GM12878 (cell line): ENCODE results near the gene NSMCE1. TPM values are rescaled to one million over a fixed set of nuclear protein-coding genes. Genes with fewer than 3 reads are reported as not detected.

Experiments used
- ATAC-seq: fragments of 200-7000 bp; cut with Tn5 transposase; 3 replicates; pipeline ENCODE4 v1.9.1; 2020; ENCODE audit warnings: mild to moderate bottlenecking, moderate library complexity
- BruUV-seq: library from RNA; stranded (reverse); fragments of 400-500 nt; replicated peaks from 2 replicates; lab custom pipeline; 2021; lab: Mats Ljungman, UMichigan
- CTCF ChIA-PET: fragments of 300-600 bp; sonication (Branson Sonifier 250); formaldehyde crosslinking; extraction: SDS; loops from one replicate; lab custom pipeline; 2021; ENCODE audit warnings: inconsistent platforms; lab: Yijun Ruan, JAX
- POLR2A ChIA-PET: fragments of 350-600 bp; formaldehyde crosslinking; extraction: SDS; loops from one replicate; lab custom pipeline; 2021; ENCODE audit warnings: inconsistent platforms; lab: Charles Lee
- RAD21 ChIA-PET: fragments of 300-600 bp; sonication (Branson Sonifier 250); formaldehyde crosslinking; loops from one replicate; lab custom pipeline; 2023; ENCODE audit warnings: antibody characterized with exemption; ENCODE audit not compliant: unreplicated experiment; lab: Charles Lee
- SMC1A ChIA-PET: fragments of 300-600 bp; sonication (Branson Sonifier 250); formaldehyde crosslinking; loops from one replicate; lab custom pipeline; 2023; ENCODE audit not compliant: unreplicated experiment, uncharacterized antibody; lab: Charles Lee
- DNase-seq: peaks from one replicate; pipeline ENCODE4 v3.0.0-alpha.2; 2011; ENCODE audit warnings: low read depth, low spot score
- FAIRE-seq: peaks from 3 replicates; lab custom pipeline; 2011; peaks lifted over from hg19 to GRCh38; lab: Jason Lieb, UNC
- H2AFZ ChIP-seq: 2 replicates; pipeline ENCODE4 v1.6.0; 2011; ENCODE audit warnings: low read depth, low read length, control low read depth; ENCODE audit not compliant: control insufficient read depth
- H3K27ac ChIP-seq: 2 replicates; pipeline ENCODE4 v1.5.1; 2011; ENCODE audit warnings: control low read depth; ENCODE audit not compliant: control insufficient read depth, insufficient read depth
- H3K27me3 ChIP-seq, 2 experiments: replicated peaks in 1 of 2; 2 replicates each; pipeline versions ENCODE4 v1.6.0 to v1.6.1; 2011; ENCODE audit warnings: low read length in 1 of 2; ENCODE audit not compliant: control insufficient read depth in 2 of 2, insufficient read depth in 2 of 2
- H3K36me3 ChIP-seq, 2 experiments: 2 replicates each; pipeline ENCODE4 v1.5.1; 2011; ENCODE audit warnings: low read length in 1 of 2; ENCODE audit not compliant: control insufficient read depth in 2 of 2, insufficient read depth in 2 of 2
- H3K4me1 ChIP-seq: 2 replicates; pipeline ENCODE4 v1.6.1; 2011; ENCODE audit warnings: mild to moderate bottlenecking, low read length, moderate library complexity, mixed read lengths; ENCODE audit not compliant: control insufficient read depth, insufficient read depth
- H3K4me2 ChIP-seq: 2 replicates; pipeline ENCODE4 v1.6.0; 2011; ENCODE audit warnings: control low read depth; ENCODE audit not compliant: control insufficient read depth, insufficient read depth
- H3K4me3 ChIP-seq: fragments of 200-600 bp; sonication (generic); 2 replicates; pipeline ENCODE4 v1.5.1; 2016
- H3K79me2 ChIP-seq: 2 replicates; pipeline ENCODE4 v1.6.0; 2011; ENCODE audit warnings: low read length; ENCODE audit not compliant: control insufficient read depth, insufficient read depth
- H3K9ac ChIP-seq: 2 replicates; pipeline ENCODE4 v1.8.0; 2011; ENCODE audit warnings: low read length, control low read depth, mixed read lengths; ENCODE audit not compliant: control insufficient read depth, insufficient read depth
- H3K9me3 ChIP-seq: replicated peaks from 3 replicates; pipeline ENCODE4 v1.5.1; 2011; ENCODE audit warnings: mild to moderate bottlenecking, low read length; ENCODE audit not compliant: control insufficient read depth, insufficient read depth
- H4K20me1 ChIP-seq: 2 replicates; pipeline ENCODE4 v1.6.0; 2011; ENCODE audit not compliant: control insufficient read depth, insufficient read depth
- ASH2L ChIP-seq: fragments of 300-600, 200-600 bp; sonication (generic); IDR thresholded peaks from 2 replicates; pipeline ENCODE4 v1.6.1; 2017; ENCODE audit warnings: low read depth, mild to moderate bottlenecking, borderline replicate concordance
- CHD4 ChIP-seq: fragments of 200-600 bp; sonication (generic); IDR thresholded peaks from 2 replicates; pipeline ENCODE4 v1.6.1; 2016; ENCODE audit warnings: mild to moderate bottlenecking
- EGR1 ChIP-seq, 2 experiments: IDR thresholded peaks; 1 replicate in 1 of 2; 2 replicates in 1 of 2; pipeline ENCODE4 v1.6.1; 2011 to 2012; ENCODE audit warnings: low read depth in 2 of 2, low read length in 2 of 2, borderline replicate concordance in 1 of 2, mild to moderate bottlenecking in 1 of 2, moderate library complexity in 1 of 2
- FOS ChIP-seq: IDR thresholded peaks from 3 replicates; pipeline ENCODE4 v1.6.1; 2011; ENCODE audit warnings: borderline replicate concordance; ENCODE audit not compliant: insufficient read length; ENCODE audit errors: extremely low read depth
- FOXK2 ChIP-seq: fragments of 450-650 bp; IDR thresholded peaks from 2 replicates; pipeline ENCODE4 v1.6.1; 2017; ENCODE audit warnings: mild to moderate bottlenecking, moderate library complexity
- HDGF ChIP-seq: fragments of 450-650 bp; IDR thresholded peaks from 2 replicates; pipeline ENCODE4 v1.6.1; 2016; ENCODE audit warnings: antibody characterized with exemption
- HSF1 ChIP-seq: fragments of 150-350 bp; IDR thresholded peaks from 2 replicates; pipeline ENCODE4 v1.6.1; 2014; ENCODE audit warnings: mild to moderate bottlenecking, low read depth, low read length
- MEF2B ChIP-seq: fragments of 450-650 bp; IDR thresholded peaks from 2 replicates; pipeline ENCODE4 v1.6.1; 2018; ENCODE audit warnings: mild to moderate bottlenecking, moderate library complexity; ENCODE audit not compliant: partially characterized antibody, poor library complexity, severe bottlenecking
- MYC ChIP-seq: IDR thresholded peaks from 2 replicates; pipeline ENCODE4 v1.6.1; 2011; ENCODE audit warnings: mild to moderate bottlenecking, low read length, moderate library complexity, inconsistent platforms; ENCODE audit not compliant: insufficient read depth, insufficient replicate concordance, insufficient read length, severe bottlenecking
- PML ChIP-seq: IDR thresholded peaks from 2 replicates; pipeline ENCODE4 v1.6.1; 2012; ENCODE audit warnings: low read length, inconsistent platforms
- POLR2AphosphoS2 ChIP-seq: IDR thresholded peaks from 2 replicates; pipeline ENCODE4 v1.6.1; 2011; ENCODE audit warnings: low read depth, mild to moderate bottlenecking, low read length, improper control_type of control experiment, moderate library complexity
- USF2 ChIP-seq: IDR thresholded peaks from 2 replicates; pipeline ENCODE4 v1.6.1; 2011; ENCODE audit warnings: low read depth, low read length, improper control_type of control experiment, borderline replicate concordance
- ZNF274 ChIP-seq: IDR thresholded peaks from one replicate; pipeline ENCODE4 v1.8.0; 2011; ENCODE audit not compliant: insufficient read length, insufficient read depth
- ZNF622 ChIP-seq: fragments of 450-650 bp; IDR thresholded peaks from 2 replicates; pipeline ENCODE4 v1.6.1; 2017; ENCODE audit warnings: mild to moderate bottlenecking, inconsistent platforms
- ZNF687 ChIP-seq: fragments of 450-650 bp; IDR thresholded peaks from 2 replicates; pipeline ENCODE4 v1.6.1; 2017; ENCODE audit warnings: mild to moderate bottlenecking, moderate library complexity
- WGBS: methylation state at CpG from one replicate; pipeline ENCODE4 v1.1.6; 2016; ENCODE audit warnings: low lambda C conversion rate; ENCODE audit not compliant: insufficient replicate concordance, insufficient coverage; ENCODE audit errors: missing lambda C conversion rate; 5-methylcytosine and 5-hydroxymethylcytosine counted together
- in situ Hi-C: fragments of 300-500 bp; cut with MboI; formaldehyde crosslinking; loops from 9 replicates; pipeline ENCODE4 v1.14.3; 2018; ENCODE audit warnings: mixed read lengths
- intact Hi-C: fragments of 100-400 bp; cut with micrococcal nuclease; formaldehyde crosslinking; loops from one replicate; pipeline ENCODE4 v1.14.2; 2022; ENCODE audit not compliant: unreplicated experiment
- polyA plus RNA-seq, 11 experiments: library from polyadenylated mRNA; depleted of rRNA in 4 of 11; unstranded in 6 of 11; stranded (reverse) in 5 of 11; fragments of >200 nt; fragmentation: Nextera tagmentation in 4 of 11; fragmentation: Illumina TruSeq in 1 of 11; extraction: Ambion mirVana in 4 of 11; extraction: Trizol in 1 of 11; gene quantifications; 1 replicate in 1 of 11; 2 replicates in 10 of 11; pipeline versions ENCODE4 v1.2.1 to v1.2.3, GENCODE V29; 2011 to 2016; ENCODE audit warnings: inconsistent platforms in 2 of 11, missing spikeins in 2 of 11, low read depth in 1 of 11
- total RNA-seq, 4 experiments: library from RNA; depleted of rRNA in 3 of 4; stranded (reverse); fragments of >200 nt in 3 of 4; fragmentation: Illumina TruSeq in 1 of 4; extraction: Trizol in 1 of 4; gene quantifications; 2 replicates each; pipeline versions ENCODE4 v1.2.1 to v1.2.3, GENCODE V29; 2013 to 2021

NSMCE1 gene
- total and polyA plus RNA-seq, 10 of the 15 experiments (the other 5 are each of a cell fraction or from before 2014, with no cell fraction given), result 54.0 to 214 (median 71.4) TPM

GRCh38 chr16:27298132-27298531 is 29.6 kb upstream of the NSMCE1 start:
- H3K79me2 ChIP-seq, result no peaks in the 10 kb centered on the region
- no peak overlapping the region for H3K27ac ChIP-seq
- H3K27me3 ChIP-seq, result no peaks in the 10 kb centered on the region
- peaks cover 25% of the 10 kb centered on the region for H3K4me1 ChIP-seq
- BruUV-seq, result no TSS peak
- ATAC-seq (no peak), FAIRE-seq (no peak), DNase-seq (no peak)
- ChIA-PET SMC1A (interaction anchor here (1.0 to 1.5 kb wide), 4 partner anchors 11 to 68 kb away, joined by 3 to 5 read pairs (median 4); no protein-coding TSS in a partner anchor), POLR2A (no interaction called here), CTCF (interaction anchor here (0.9 to 1.1 kb wide), 2 partner anchors 13 to 28 kb away, joined by 3 read pairs; no protein-coding TSS in a partner anchor), RAD21 (no interaction called here)
- no peaks in the 10 kb centered on the region for H4K20me1 ChIP-seq
- H3K36me3 ChIP-seq, result no peaks in the 10 kb centered on the region
- WGBS, result 99% methylated on average over 5 of the region's 5 CpGs
- no peak overlapping the region for H3K4me3 ChIP-seq
- in situ Hi-C loops, result no loop called here
- no peak overlapping the region for H2AFZ ChIP-seq
- H3K9me3 ChIP-seq, result no peaks in the 10 kb centered on the region
- no peak overlapping the region for H3K9ac ChIP-seq
- intact Hi-C loops, result no loop called here
- no peak overlapping the region for H3K4me2 ChIP-seq
- TF ChIP-seq POLR2AphosphoS2 (no peak), EGR1 (IDR thresholded peaks at IDR 0.05; ENCODE audit: borderline replicate concordance in 1 of 2, low read depth in 2 of 2, low read length in 2 of 2) (no peak), MEF2B (no peak), MYC (no peak), HDGF (no peak), HSF1 (no peak), CHD4 (no peak), FOS (no peak), PML (no peak), ZNF622 (no peak), FOXK2 (no peak), ZNF274 (no peak), ASH2L (no peak), USF2 (no peak), ZNF687 (no peak)
